22Rv1 (cell line): ENCODE measurements around the gene AGT.

ENCODE experiments used
- CTCF ChIP-seq: fragments of 450-650 bp; IDR thresholded peaks from 2 replicates; pipeline ENCODE4 v1.5.1; 2017; ENCODE audit warnings: mild to moderate bottlenecking
- ZFX ChIP-seq: fragments of 450-650 bp; IDR thresholded peaks from 2 replicates; pipeline ENCODE4 v1.6.1; 2017; ENCODE audit warnings: antibody characterized with exemption, borderline replicate concordance

GRCh38 chr1:230750576-230750975 is 36.7 kb upstream of the AGT start:
- TF ChIP-seq CTCF (no peak), ZFX (no peak)
